Measurements from ENCODE around the gene SYNPR. TPM values are rescaled to one million over a fixed set of nuclear protein-coding genes. Genes with fewer than 3 reads are reported as not detected.

Gene SYNPR
- total RNA-seq, 4 donors from 2014 or later = not detected

DNA sequence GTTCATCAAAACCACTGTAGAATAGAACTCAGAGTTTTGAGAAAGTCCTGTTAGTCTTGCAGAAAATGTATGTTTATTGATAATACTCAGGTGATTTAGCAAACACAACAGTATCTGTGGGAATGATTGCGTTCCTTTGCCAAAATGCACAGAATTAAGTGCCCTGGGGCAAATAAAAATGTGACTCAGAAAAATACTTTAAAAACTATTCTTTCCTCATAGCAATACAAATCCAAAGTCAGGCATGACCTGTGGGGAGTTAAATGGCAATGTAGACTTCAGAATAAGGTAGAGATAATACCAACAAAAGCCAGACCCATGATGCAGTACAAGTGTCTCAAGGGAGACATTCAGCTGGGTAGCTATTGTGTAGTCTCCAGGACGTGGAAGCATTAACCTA lies 302.0 kb downstream of the SYNPR start:
- no peak overlapping the region for H3K4me3 ChIP-seq (ENCODE audit: low read depth, poor library complexity, severe bottlenecking)
- intact Hi-C loops (cut with DNase I; ENCODE audit: low total_unique reads) = no loop called here
- DNase-seq (ENCODE audit: low spot score in 2 of 2) = no peak
- TF ChIP-seq CTCF (IDR thresholded peaks at IDR 0.05) (no peak), POLR2A (IDR thresholded peaks at IDR 0.05) (no peak)
- WGBS, 2 donors = 50 to 53% methylated on average over 2 of the region's 2 CpGs

DNA sequence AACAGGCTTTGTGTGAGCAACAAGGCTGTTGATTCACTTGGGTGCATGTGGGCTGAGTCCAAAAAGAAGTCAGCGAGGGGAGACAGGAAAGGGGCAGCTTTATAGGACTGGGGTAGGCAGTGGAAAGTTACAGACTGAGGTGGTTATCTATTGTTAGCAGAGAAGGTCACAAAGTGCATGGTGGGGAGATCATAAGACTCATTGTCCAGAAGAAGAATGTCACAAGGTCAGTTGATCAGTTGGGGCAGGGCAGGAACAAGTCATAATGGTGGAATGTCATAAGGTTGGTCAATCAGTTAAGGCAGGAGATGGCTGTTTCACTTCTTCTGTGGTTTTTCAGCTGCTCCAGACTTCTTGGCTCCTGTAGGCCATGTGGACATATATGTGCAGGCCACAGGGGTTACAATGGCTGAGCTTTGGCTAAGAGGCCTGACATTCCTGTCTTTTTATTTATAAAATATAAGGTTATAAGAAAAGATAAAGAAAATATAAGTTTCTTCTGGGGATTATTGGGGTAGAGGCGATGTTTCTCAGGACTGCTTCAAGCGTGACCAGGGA lies 304.9 kb downstream of the SYNPR start:
- 93% methylated on average over 3 of the region's 3 CpGs for WGBS, 2 donors
- no peak for DNase-seq (ENCODE audit: low spot score in 2 of 2)
- intact Hi-C loops (cut with DNase I; ENCODE audit: low total_unique reads) = no loop called here
- H3K4me3 ChIP-seq (ENCODE audit: low read depth, poor library complexity, severe bottlenecking) = no peak overlapping the region
- TF ChIP-seq CTCF (IDR thresholded peaks at IDR 0.05) (no peak), POLR2A (IDR thresholded peaks at IDR 0.05) (no peak)

DNA sequence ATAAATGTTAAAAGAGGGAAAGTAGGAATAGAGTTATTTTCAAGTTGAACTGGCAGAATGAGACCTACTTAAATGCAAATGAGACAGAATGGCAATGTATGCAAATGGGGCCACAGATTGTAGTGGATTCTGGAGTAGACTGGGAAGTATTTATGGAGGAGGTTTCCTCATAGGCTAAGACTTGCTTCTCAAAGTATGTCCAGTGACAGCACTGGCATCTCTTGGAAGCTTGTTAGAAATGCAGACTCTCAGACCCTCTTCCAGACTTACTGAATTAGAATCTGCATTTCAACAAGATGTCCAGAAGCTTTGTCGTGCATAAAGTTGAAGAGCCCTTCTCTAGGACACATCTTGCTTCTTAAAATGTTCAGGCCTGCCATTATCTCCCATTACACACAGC lies 306.6 kb downstream of the SYNPR start:
- DNase-seq (ENCODE audit: low spot score in 2 of 2) = no peak
- no peak overlapping the region for H3K4me3 ChIP-seq (ENCODE audit: low read depth, poor library complexity, severe bottlenecking)
- intact Hi-C loops (cut with DNase I; ENCODE audit: low total_unique reads) = no loop called here
- WGBS, 2 donors = 93 to 100% methylated on average over 1 of the region's 1 CpG
- TF ChIP-seq CTCF (IDR thresholded peaks at IDR 0.05) (no peak), POLR2A (IDR thresholded peaks at IDR 0.05) (no peak)

DNA sequence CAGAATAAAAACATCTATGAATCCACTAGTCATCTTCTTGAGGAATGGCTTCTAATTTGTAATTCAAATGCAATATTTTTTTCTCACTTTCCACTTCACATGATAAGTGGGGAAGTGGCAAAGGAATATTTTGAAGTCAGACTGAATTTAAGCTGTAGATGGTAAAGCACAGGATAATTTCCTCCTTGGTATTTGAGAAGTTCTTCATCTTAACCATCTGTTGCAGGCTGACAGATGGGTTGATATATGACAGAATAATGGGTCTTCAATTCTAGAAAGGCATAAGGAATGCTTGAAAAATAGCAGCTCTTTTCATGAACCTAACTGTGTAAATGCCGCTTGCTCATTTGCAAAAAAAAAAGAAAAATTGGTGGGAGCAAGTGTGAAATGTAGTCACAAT lies 307.8 kb downstream of the SYNPR start:
- 62 to 73% methylated on average over 1 of the region's 1 CpG for WGBS, 2 donors
- intact Hi-C loops (cut with DNase I; ENCODE audit: low total_unique reads) = no loop called here
- H3K4me3 ChIP-seq (ENCODE audit: low read depth, poor library complexity, severe bottlenecking) = no peak overlapping the region
- no peak for DNase-seq (ENCODE audit: low spot score in 2 of 2)
- TF ChIP-seq POLR2A (IDR thresholded peaks at IDR 0.05) = no peak

DNA sequence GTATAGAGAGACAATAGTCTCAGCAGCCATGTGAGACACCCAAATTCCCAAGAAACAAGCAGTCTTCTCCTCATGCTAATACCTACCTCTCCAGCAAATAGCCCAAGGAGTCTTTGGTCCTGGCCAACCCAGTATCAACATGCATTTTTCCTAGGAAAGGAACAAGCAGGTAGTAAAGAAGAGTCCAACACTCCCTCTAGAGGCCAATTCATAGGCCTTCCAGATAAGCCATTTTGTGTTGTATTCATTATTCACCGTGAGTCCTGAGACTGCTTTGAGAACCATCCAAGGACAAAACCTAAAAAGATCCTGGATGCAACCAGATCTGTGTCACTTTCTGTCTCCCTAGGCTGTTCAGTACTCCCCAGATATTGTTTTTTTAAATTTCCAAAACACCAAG lies 310.8 kb downstream of the SYNPR start:
- intact Hi-C loops (cut with DNase I; ENCODE audit: low total_unique reads) = no loop called here
- whole genome bisulfite sequencing, 2 donors = 89 to 100% methylated on average over 1 of the region's 1 CpG
- no peak overlapping the region for H3K4me3 ChIP-seq (ENCODE audit: low read depth, poor library complexity, severe bottlenecking)
- DNase-seq (ENCODE audit: low spot score in 2 of 2) = no peak
- TF ChIP-seq CTCF (IDR thresholded peaks at IDR 0.05) (no peak), POLR2A (IDR thresholded peaks at IDR 0.05) (no peak)

DNA sequence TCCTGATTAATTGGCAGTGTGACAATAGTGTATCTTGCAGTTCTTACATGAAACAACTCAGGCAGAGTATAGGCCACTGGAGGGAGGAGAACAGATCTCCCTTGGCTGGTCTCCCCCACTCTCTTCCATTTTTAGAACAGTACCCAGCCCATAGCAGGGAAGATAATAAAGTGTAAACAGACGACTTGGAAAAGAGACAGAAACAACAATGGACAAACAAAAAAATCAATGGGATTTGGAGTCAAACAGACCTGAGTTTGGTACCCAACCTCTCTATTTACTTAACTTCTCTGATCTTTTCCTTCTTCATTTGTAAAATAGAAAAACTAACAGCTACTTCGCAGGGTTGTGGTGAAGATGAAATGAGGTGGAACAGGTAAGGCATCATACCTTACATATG lies 315.7 kb downstream of the SYNPR start:
- no peak for TF ChIP-seq POLR2A (IDR thresholded peaks at IDR 0.05)
- no peak for TF ChIP-seq CTCF (IDR thresholded peaks at IDR 0.05)
- 66 to 69% methylated on average over 2 of the region's 2 CpGs for WGBS, 2 donors
- intact Hi-C loops (cut with DNase I; ENCODE audit: low total_unique reads) = no loop called here
- DNase-seq (ENCODE audit: low spot score in 2 of 2) = no peak
- no peak overlapping the region for H3K4me3 ChIP-seq (ENCODE audit: low read depth, poor library complexity, severe bottlenecking)

All from lower leg skin (tissue), 4 donors.